Activated T-cell treated with anti-CD3 and anti-CD28 coated beads for 24 hours (primary cell): ENCODE measurements around the gene LHFPL3.
"Not testable (repeated sequence)": the region's sequence is repeated elsewhere in the genome, so short reads cannot be mapped to it uniquely, and the experiment has no call there.

ENCODE experiments used
- DNase-seq: peaks from one replicate; pipeline ENCODE4 v3.0.0-alpha.2; 2020; ENCODE audit warnings: low read depth

The LHFPL3 gene

DNA sequence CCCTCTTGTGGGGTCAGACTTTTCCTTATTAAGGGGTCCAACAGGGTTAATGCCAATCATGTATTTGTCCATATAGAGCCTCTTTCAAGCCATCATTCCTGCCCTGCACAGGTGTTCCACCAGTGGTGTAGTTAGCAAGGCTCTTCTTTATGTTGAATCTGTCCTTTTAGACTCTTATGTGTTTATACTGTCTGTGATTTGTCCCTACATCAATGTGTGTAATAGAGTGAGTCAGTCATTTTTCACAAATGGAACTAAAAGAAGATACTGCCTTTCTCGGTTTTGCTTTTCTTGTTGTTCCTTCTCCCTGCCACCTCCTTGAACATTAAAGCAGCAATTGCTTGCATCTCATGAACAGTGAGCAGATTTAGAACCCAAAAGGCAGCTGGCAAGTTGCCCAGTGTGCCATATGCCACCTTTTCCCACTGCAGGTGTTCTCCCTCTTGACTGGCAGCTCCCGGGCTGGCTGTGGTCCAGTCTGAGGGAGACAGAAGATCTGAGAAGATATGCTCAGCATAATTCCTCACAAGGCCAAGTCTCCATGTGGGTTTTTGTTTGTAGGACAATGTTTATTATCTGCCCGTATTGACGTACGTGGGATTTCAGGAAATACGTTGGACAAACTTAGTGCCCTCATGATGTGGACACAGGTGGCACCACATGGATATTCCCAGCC lies 154.1 kb downstream of the LHFPL3 start:
- no peak for DNase-seq

DNA sequence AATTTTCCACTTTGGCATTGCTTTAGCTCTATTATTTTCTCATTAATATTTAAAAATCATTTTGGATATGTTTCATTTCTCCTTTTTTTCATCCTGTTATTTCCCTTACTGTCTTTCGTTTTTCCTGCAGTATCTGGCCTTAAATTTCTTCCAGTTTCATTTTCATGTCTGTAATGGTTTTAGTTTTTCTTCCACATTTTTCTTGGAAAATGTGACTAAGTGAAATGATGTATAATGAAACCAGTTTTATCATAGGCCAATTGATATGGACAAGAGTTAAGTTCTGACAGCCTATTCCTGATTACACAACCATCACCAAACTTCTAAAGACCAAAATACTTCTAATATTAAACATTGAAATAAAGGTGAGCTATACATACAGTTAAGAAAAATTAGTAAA lies 158.5 kb downstream of the LHFPL3 start:
- DNase-seq, result no peak

DNA sequence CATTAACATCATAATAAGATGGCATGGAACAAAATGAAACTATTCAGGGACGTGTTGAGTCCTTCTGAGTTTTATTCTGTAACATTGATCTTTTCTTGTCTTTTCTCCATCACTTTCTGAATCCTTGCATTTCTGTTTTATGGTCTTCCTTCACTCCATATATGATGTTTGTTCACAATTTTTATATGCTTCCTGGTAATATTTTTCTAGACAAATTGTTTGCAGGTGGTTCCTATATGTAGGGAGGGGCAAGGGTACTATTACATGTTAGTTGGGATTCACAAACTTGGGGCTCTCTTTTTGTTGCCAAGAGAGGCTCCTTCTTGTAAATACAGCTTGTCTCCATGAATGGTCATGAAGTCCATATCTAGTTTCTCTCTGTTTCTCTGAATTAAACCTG lies 159.2 kb downstream of the LHFPL3 start:
- DNase-seq, result no peak

DNA sequence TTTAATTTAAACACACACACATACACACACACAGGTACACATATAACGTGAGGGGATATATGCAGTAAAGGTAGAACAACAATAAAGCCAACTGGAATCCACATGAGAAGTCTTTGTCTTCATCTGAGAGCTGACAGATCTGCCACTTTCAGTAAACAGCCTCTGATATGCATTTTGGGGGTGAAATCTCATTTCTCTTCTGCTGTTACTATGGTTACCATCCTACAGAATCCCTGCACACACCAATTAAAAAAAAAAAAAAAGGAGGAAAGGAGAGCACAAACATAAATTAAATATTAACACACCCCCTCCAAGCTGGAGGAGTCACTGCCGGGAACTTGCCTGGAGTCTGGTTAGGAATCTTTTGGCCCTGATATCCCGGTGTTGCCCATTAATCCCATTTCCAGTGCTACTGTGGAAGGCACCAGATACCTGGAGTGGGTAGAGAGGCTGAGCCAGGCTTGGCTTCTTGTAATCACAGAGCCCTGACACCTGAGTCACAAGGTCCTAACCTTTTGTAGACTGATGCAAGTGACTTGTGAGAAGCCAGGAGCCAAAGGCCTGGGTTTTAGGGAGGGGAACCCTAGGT lies 169.1 kb downstream of the LHFPL3 start:
- no peak for DNase-seq

DNA sequence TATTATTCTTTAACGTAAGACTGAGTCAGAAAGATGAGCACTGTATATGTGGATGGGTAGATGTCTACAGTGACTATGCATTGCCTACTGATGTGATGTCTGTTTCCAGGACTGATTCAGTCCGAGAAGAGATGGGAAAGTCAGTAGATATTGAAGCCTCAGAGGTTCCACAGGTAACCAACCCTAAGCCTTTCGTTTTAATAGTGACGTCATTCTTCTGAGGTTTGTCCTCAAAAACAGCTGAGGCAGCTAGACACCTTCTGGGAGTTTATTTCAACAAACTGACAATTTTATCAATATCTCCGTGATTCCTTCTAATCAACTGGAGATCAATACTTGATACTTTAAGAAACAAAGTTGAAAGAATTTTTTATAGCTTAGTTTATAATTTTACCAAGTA lies 171.6 kb downstream of the LHFPL3 start:
- no peak for DNase-seq

DNA sequence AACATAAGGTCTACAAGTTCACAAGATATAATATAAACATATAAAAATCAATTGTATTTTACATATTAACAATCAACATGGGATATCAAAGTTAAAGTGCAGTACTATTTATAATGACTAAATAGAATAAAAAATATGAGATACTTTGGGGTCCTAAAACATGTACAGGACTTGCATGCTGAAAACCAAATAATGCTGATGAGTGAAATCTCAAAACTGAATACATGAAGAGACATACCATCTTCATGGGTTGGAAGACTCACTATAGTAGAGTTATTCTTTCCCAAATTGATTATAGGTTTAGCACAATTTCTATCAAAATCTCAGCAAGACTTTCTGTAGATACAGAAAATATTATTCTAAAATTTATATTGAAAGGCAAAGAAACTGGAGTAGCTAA lies 181.5 kb downstream of the LHFPL3 start:
- no peak for DNase-seq

DNA sequence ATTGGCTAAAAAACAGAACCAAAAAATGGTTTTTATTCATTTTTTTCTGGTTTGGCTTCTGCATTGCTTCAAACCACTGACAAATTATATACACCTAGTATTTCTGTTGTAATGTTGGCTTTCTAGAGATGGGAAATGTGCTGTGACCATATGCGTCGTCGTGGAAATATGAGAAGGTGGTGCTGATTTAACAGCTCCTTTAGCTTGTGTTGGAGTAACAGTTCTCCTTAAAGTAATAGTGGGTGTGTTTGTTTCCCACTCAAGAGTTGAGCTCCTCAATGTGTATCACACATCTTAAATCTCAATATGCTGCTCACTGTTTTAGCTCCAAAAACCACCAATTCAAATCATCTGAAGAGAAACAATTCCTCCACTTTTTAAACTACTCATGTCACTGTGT lies 196.4 kb downstream of the LHFPL3 start:
- DNase-seq, result no peak

DNA sequence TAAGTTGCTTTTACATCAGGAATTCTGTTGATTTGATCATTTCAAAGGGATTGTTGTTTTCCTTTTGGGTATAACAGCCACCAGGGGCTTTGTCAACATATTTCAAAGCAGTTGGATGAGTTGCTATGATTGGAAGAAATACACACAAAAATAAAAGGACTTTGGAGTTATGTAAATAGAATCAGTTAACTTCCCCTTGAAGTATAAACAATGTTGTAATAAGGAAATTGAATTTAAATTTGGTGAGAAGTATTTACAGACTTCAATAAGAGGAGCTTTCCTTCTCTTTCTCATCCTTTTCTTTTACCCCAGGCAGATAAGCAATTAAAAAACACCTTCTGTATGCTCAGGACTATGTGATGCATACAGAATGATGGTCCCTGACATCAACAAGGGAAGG lies 199.7 kb downstream of the LHFPL3 start:
- DNase-seq, result no peak

DNA sequence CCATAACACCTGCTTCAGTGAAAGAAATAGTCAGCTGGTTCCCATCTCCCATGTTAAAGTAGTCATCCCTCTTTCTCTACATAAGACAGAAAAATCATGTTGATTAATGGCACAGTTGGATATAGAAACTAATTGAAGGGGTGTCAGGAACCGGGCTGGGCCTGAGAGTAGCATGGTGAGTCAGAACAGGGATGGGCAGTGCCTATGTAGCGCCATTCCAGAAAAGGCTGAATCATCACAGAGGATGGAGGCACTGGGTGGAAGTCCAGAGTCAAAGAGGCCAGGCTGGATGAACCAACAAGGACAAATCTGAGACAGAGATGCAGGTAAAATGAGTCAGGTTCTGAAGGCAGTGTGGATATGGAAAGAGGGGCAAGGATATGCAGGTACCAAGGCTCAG lies 201.2 kb downstream of the LHFPL3 start:
- no peak for DNase-seq

DNA sequence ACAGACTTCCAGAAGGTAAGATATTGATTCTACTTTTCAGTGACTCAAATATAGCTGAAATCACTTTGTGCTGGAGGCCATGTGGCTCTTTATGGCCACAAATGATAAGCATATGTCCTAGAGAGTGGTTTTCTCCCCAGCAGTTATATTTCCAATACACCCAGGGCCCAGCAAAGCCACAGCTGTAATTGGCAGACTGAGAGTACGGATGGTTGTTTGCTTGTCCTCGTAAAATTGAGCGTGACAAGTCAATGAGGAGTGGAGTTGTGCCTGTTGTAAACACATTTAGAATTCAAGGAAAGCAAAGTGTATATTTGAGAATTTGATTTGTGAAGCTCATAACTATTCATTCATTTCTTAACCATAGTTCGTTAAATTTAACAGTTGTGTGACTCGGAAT lies 201.8 kb downstream of the LHFPL3 start:
- DNase-seq, result no peak

DNA sequence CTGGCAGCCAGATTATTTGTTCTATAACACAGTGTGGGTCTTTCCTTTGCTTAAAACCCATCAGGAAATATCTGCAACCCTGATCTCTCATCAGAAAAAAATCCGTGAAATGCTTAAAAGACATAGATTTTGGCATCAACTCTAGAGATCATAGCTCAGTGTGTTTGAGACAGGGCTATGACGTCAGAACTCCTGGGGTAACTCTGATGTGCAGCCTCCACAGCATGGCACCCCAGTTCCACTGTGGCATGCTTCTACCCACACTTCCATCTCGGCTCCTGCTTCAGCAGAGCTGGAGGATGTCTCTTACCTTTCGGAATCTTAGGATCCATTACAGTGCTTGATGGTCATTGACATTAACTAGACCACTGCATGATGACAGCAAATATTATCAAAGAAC lies 205.7 kb downstream of the LHFPL3 start:
- no peak for DNase-seq

DNA sequence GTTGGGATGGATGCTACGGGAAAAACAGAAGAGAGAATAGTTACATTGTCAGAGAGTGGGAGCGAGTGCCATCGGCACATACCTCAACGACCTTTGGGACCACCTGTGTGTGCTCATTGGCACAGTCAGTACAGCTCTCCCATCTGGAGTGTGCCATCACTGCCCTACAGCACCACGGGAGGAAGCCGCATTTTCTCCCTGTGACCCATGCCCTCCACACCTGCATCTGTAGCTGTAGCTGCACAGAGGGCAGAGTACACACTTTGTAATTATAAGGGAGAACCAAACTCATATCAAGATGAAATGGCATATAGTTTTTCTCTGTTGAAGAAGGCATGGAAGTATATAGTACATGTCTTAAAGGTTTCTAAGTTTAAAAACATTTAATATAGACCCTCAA lies 207.4 kb downstream of the LHFPL3 start:
- no peak for DNase-seq

DNA sequence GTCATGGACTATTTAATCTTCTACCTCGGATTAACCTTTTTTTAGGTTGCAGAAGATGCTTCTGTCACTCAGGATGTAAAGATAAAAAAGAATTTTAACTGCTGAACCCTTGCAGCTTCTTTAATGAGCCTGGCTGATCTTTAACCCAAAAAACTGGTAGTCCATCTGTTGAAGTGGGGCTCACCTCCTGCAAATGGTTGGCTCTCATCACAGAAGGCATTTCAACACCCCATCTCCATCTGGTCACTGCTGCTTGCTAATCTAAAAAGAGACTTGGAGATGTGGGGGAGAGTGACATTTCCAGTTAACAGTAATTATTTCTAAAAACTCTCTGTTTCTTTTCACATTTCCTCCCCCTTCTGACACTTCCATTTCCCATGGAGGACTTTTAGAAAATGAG lies 208.6 kb downstream of the LHFPL3 start:
- no peak for DNase-seq

DNA sequence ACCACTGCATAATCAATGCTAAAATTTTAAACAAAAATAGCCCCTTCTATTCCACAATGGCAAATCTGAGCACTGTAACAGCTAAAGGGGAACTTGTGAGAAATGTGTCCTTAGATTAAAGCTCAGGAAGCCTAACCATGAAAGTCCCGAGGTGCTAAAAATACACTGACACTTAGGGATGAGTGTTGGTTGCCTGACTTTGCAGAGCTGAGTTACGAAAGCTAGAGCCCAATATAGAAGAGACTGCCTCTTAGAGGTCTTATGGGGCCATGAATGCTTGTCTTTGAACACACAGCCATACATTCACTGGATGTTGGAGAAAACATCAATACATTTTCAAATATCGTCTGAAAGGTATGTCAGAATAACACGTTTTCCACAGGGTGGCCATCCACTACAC lies 209.7 kb downstream of the LHFPL3 start:
- DNase-seq, result no peak

DNA sequence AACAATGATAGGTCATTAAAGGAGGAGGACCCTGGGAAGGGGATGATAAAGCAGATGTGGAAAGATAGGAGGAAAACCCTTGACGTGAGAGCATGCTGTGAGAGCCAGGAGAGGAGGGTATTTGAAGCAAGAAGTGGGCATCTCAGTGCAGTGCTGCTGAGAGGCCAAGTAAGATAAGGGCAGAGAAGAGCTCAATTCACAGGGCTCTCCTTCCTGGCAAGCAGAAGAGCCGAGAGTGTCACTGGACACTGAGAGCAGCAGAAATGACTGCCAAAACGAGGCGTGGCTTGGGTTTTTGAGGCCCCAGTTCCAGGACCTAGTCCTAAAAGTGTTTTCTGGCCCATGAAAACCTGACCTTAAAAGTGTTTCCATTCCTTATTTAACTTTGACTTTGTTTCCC lies 213.5 kb downstream of the LHFPL3 start:
- DNase-seq, result no peak

DNA sequence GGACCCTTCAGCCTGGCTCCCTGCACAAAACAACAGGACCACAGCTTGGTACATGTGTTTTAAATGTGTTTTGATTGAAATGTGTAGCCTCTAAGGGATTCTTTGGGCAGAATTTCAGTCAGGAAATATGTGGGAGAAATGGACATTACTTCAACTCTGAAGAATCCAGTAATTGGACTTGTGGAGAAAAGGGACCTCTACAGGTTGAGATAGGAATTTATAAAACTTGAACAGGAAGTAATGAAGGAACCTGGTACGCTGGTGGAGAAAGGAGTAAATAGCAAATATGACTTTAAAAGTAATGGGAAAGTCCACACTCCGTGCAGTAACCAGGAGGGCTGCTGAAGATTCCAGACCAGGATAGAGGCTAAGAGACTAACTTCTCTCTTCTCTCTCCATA lies 220.5 kb downstream of the LHFPL3 start:
- no peak for DNase-seq

DNA sequence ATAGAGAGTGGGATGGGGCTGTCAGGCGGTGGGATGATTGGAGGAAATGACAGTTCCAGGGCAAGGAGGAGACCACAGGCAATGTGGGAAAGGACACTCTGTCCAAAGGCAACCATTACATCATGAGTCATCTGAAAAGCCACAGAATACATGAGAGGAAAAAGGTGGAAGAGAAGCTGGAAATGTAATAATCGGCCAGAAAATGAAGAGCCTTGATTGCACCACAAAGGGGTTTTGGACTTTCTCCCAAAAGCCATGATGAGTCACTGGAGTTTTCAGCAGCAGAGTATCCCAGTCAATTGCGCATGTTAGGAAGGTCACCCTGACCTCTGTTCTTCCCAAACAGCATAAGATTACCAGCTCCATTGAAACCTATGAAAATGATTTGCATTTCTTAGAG lies 222.0 kb downstream of the LHFPL3 start:
- no peak for DNase-seq

DNA sequence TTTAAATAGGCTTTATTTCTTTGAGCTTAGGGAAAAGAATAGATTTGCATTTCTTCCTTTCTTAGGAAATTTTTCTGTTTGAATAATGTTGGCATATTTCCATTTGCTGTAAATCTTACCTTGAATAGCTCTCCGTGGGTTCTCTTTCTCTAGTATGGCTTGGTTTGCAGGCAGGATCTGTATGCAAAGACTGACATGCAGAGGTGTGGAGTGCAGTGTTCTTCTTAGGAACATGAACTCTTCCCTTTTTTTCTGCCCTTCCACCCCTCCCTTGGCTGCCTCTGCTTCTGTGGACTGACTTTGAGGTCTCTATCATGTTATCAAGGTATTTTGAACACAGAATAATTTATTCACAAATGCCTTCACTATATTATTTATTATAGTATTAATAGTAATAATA lies 222.8 kb downstream of the LHFPL3 start:
- no peak for DNase-seq

DNA sequence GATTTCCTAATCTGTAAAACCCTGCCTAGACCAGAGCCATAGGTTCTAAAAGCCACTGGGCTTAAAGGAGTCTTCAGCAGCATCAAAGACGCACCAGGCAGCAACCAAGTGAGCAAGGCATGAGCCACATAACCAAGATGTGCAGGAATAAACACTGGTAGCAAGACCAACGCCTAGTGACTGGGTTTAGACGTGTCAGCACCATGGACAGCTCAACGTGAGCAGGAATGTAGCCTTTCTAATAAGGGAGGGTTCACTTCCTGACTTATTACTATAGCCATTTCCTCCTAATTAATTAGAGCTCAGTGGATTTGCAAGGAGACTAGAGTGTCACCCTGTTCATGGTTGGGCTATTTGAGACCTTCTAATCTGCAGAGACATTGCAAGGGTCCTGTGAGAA lies 223.7 kb downstream of the LHFPL3 start:
- DNase-seq, result no peak

DNA sequence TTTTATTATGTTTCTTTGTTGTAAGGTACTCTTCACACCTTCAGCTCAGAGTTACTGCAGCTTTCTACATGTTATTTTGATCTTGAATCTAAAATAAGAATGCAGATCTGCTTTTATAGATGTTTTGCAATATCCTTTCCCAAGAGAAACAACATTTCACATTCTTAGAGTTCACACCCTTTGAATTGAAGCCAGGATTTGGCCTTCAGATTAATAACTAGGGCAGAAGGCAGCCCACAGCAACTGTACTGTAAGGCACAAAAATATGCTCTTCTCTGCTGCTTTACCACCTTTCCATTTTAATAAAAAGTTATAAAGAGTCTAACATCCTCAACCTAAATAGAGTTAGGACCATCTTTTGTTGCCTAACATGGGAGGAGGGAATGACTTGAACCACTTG lies 224.7 kb downstream of the LHFPL3 start:
- DNase-seq, result no peak

DNA sequence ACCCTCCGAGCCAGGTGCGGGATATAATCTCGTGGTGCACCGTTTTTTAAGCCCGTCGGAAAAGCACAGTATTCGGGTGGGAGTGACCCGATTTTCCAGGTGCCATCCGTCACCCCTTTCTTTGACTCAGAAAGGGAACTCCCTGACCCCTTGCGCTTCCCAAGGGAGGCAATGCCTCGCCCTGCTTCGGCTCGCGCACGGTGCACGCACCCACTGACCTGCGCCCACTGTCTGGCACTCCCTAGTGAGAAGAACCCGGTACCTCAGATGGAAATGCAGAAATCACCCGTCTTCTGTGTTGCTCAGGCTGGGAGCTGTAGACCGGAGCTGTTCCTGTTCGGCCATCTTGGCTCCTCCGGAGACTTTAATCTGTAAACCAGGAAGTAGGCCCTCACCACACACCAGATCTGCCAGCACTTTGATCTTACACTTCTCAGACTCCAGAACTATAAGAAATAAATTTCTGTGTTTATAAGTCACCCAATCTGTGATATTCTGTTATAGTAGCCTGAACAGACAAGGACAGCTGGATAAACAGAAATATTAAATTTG lies 235.0 kb downstream of the LHFPL3 start:
- DNase-seq, result not testable (repeated sequence)

DNA sequence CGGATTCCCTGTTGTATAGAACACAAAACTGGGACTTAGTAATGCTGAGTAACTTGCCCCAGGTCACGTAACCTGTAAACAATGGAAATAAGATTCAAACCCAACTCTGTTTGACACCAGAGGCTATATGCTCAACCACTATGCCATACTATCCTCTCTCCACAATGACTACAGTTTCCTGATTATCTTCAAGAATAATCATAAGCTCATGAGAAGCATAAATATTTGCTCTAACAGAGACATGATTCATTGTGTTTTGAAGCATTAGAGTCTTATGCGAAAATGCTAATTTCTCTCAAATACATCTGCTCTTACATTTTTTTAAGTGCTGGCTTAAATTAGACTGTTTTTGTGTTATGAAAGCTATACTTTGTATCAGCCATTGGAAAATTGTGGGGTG lies 241.3 kb downstream of the LHFPL3 start:
- no peak for DNase-seq

DNA sequence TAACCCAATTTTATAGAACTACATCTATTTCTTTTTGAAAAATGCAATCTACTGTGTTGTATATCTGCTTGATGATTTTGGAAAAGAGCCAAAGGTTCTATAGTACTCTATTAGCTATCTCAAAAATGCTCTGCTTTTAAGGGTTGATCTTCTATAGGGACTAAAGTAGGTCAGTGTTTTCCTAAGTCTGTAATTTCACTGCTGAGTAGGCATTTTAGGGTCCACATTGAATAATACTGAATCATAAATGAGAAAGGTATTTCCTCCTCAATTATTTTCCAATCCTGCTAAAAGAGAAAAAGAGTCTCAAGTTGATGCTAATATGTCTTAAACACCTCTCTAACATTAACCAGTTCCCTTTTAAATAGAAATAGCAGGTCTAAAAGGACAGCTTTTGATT lies 244.2 kb downstream of the LHFPL3 start:
- DNase-seq, result no peak

DNA sequence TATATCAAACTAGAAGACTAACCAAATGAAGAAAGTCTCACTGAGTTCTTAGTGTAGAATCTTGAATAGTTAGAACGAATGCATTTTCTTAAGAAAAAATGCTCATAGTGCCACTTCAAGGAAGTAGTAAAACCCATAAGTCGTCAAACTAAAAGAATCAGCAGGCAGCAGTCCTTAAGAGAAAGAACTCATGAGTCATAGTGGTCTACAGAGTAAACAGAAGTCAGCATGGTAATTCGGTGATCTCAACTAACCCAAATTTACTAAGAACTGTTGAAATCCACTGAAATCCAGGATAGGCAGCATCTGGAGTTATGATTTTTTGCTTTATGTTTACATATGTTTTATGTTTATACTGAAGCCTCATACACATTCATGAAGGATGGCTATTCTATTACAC lies 256.2 kb downstream of the LHFPL3 start:
- DNase-seq, result no peak
